ENCODE data around the gene EMILIN2.
"Not testable (repeated sequence)": the region's sequence is repeated elsewhere in the genome, so short reads cannot be mapped to it uniquely, and the experiment has no call there.

Gene EMILIN2

DNA sequence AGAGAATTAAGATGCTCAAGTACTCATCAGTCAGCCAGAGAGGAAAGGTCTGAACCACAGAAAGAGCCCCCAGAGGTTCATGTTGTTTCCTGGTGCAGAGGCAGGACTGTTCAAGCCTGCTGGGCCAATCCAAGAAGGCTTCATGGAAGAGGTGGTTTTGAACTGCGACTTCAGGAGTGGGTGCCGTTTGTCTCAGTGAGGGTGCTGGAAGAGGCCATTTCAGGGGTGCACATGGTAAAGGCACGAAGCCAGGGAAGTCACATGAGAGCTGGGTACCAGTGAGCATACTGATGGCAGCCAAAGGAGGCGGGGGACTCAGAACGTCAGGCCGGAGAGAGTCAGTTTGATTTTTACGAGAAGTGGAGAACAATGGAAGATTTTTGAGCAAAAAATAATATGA, 55.5 kb downstream of the EMILIN2 start:
- DNase-seq = no peak

- no peak for DNase-seq
Measured at GRCh38 chr18:2903006-2903405, 56.2 kb downstream of the EMILIN2 start.

DNA sequence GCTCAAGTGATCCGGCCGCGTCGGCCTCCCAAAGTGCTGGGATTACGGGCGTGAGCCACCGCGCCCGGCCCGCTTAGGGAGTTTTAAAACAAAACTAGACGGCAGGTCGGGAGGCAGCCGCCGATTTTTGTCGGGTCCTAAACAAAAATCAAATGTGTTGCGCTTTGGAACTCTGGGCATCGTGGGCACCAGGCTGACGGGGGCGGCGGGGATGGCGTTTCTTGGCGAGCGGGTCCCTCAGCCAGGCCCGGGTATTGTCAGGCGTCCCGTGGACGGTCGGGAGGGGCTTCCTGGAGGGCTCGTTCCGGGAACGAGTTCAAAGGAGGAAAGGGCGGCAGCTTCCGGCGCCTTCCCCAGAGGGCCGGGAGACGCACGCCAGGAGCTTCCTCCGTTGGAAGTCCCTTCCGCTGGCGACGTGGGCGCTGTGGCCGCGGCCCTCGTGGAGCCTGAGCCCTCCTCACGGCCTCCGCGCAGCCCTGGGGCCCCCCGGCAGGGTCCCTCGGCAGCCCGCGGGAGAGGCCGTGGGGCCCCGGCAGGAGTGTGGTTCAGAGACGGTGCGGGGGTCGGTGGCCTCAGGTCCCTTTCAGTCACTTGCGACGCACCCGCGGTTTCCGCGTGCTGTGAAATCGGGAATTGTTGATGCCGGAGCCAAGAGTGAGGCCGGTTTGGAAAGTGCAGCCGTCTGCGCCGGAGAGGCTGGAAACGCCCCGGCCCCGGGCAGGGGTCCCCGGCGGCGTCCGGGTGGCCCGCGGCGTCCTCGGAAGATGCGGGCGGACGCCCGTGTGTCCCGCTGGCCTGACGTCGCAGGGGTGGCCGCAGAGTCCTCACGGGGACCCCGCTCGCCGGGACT, 59.3 kb downstream of the EMILIN2 start:
- no peak for DNase-seq

DNA sequence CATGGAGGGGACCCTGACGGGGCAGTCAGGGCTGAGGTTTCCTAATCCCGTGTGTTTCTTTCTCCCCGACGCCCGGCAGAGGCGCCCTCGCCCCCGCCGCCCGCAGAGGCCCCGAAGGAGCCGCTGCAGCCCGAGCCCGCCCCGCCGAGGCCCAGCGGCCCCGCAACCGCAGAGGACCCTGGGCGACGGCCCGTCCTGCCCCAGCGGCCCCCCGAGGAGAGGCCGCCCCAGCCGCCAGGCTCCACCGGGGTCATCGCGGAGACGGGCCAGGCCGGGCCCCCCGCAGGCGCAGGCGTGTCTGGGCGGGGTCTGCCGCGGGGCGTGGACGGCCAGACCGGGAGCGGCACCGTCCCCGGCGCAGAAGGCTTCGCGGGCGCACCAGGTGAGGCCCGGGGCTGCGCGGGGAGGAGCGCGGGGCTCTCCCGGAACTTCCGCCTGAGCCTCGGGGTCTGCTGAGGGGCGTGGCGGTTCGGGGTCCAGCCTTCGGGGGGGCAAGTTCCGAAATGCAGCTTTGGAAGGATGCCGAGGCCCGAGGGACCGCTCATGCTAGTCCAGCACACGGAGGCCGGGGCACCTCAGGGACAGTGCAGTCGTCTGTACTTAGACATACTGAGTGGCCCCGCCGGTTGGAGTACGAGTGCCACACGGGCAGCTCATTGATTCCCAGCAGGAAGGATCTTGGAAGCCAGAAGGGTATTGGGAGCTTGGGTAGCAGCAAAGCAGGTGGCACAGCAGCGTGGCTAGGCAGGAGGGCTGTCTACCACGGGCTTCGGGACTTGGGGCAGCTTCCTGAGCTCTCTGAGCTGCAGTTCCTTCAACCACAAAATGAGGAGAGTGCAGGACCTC, 60.1 kb downstream of the EMILIN2 start:
- DNase-seq = no peak

DNA sequence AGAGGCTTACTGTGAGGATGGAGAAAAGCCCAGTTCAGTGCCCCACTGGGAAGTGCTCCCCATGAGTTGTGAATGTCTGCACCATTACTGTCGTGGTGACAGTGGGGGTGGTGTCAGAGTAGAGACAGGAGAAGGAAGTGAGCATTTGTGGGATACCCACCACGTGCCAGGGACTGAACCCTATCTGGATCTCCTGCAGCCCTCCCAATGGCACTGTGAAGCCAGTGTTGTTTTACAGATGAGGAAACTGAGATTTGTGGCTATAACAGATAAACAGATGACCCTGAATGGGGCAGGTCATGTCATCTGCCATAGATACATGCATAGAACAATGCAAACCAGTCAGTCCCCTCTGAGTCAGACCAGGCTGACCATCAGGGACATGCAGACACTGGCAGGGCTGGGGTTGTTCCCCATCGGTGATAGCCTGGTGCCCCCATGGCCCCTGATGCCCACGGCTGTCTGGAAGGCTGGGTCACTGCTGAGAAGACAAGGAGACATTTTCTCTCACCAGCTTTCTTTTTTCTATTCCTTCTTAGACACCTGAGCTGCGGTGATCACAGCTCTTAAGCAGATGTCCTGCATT, 60.8 kb downstream of the EMILIN2 start:
- DNase-seq = no peak

DNA sequence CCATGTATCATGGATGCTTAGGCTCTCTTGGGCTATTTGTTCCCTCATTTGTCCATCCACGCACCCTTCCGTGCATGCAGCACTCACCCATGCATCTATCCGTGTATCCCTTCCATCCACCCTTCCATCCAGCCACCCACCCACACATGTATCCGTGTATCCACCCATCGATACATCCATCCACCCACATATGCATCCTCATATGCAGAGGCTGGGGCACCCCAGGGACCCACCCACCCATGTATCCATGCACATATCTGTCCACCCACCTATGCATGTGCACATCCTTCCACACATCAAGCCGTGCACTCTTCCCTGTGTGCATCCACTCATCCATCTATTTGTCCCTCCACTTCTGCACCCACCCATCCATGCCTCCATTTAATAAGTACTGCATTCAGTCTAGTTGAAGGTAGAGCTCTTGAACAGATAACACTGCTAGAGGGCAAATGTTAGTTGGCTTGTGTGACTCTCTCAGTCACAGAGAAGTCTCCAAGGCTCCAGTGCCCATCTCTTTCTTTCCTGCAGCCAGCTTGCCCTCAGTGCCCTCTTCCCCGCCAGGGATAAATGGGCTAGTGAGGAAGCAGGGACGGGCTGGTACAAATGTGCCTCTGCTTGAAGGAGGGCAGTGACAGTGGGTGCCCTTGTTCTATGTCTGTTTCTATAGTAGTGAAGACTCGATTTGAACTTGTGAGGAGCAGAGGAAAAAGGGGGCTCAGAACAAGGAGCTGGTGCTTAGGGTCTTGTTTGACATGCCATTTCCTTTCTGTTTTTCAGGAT, 61.5 kb downstream of the EMILIN2 start:
- DNase-seq = no peak

- no peak for DNase-seq
Measured at GRCh38 chr18:2908946-2909335, 62.1 kb downstream of the EMILIN2 start.

- DNase-seq = no peak
Measured at GRCh38 chr18:2909431-2910140, 62.8 kb downstream of the EMILIN2 start.

DNA sequence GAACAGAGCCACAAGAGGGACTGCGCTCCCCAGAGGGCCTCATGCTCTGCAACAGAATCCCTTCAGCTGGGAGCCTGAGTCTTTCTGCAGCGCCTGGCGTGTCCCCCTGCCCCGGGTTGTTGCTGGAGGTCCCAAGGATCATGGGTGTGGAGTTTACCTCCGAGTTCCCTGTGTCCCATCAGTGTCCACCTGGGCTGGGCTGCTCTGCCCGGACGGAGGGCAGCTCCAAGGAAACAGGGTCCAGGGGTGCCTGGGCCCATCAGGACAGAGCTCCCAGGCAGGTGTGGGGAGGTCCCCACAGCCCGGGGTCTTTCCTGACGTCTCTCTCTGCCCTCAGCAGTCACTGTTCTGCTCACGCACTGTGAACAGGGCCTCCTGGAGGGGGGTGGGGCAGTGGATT, 63.5 kb downstream of the EMILIN2 start:
- DNase-seq = no peak

- DNase-seq = no peak
Measured at GRCh38 chr18:2910751-2911425, 64.1 kb downstream of the EMILIN2 start.

DNA sequence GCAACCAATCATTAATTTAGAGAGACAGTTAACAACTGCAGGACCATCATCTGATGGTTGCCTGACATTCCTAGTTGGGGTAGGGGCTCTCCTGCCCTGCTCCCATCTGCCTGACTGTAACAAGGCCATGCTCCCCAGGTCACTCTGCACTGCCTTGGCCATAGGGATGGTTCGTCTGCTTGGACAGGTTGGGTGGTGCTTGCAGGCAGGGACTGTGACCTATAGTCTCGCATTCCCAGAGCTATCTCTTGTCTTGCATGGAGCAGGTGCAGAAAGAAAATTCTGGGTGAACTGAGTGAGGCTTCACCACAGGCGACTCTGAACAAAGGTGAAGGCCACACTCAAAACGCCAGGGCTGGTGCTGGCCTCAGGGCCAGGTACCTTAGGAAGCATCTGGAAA, 64.7 kb downstream of the EMILIN2 start:
- no peak for DNase-seq

- DNase-seq = no peak
Measured at GRCh38 chr18:2912357-2913299, 65.8 kb downstream of the EMILIN2 start.

- no peak for DNase-seq
Measured at GRCh38 chr18:2913398-2914005, 66.7 kb downstream of the EMILIN2 start.

DNA sequence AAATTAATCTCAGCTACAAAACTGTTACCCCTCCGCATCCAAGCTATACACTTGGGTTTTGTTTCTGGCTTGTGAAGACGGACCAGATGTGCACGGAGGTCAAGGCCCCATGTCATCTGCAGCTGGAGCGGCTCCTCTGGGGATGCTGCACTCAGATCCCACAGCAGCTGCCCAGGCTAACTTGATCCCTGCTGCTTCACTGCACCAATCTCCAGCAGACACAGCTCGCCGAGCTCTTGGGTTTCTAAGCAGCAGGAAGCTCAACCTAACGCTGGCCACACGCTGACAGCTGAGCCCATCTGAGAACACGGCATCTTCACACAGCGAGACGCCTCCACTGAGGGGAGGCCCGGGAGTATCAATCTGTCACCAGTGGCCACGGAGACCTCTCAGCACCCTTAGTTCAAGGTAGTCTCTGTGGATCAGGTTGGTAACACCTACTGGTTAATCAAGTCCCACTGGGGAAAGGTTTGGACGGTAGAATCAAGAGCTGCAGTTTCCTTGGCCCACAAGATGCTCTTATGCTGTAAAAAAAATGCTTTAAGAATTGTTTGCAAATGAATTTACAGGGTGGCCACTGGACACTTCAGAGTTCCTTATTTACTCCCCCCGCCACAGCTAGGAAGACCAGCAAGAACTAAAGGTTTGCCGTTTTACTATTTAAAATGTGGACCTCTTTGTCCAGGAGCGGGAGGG, 67.5 kb downstream of the EMILIN2 start:
- DNase-seq = no peak

DNA sequence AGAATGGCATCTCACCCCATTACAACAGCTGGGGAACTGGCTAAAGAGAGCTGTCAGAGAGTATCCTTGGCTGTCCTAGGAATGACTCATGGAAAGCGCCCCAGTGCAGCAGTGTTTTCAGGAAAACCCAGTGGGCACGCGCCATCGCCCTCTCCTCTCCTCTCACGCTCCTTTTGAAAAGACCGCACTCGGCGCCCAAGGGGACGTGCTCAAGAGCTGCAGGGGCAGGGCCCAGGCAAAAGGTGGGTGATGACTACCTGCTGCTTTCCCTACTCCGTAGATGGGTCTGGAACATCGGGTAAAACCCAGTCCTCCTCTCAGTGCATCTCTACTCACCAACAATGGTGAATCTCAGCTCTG, 68.1 kb downstream of the EMILIN2 start:
- DNase-seq = no peak

GRCh38 chr18:2915486-2915885, 68.7 kb downstream of the EMILIN2 start:
- not testable (repeated sequence) for DNase-seq

DNA sequence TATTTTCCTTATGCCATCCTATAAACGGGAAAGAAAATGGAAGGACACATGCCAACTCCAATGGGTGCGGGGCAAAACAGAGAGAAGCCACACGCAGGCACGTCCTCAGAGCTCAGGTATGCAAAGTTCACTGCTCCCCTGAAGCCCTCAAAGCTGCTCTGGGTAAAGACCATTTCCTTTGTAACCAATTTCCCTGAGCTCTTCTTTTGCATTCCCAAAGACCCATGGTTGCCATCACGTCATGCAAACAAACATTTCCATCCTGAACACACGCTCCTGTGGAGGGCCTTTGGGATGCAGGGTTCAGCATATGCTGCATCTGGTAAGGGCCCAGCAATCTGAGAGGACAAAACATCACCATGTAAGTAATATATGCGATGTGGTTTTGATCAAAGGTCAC, 69.4 kb downstream of the EMILIN2 start:
- no peak for DNase-seq

DNA sequence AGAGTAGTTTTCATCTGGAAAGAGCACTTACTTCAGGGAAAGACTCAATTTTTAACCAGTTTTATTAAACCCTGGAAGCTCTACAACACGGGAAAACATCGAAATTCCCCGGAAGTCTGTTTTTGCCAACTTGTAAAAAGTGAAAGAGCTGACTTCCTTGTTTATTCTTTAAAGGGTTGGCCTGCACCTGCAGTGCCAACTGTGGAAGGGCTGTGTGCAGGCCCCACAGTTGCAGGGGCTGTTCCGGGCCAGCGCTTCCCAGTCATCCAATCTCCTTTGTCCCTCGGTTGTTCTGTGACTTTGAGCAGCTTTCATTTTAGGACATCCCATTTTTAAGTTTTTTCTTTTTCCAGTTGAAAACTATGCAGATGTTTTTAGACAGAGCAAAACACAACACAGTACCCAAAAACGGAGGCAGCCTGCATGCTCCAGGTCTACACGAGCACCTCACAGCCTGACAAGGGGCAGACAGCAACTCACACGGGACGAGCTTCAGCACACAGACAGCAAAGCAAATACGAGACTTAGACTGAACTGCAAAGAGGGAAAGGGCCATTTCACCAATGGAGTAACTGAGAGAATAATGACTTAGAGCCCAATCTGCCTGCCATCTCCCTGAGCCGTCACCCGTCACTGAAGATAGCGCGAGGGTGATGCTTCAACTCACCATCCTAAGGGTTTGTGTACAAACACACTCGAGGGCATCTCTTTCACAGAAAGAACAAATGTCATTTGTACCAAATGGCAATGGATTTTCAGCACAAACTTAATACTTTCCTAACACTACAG, 70.6 kb downstream of the EMILIN2 start:
- no peak for DNase-seq

All from DMS 273 treated with DMSO at 0.1 percent for 48 hours (cell line).